SK-N-SH (cell line): Measurements from ENCODE around the gene PTGDR2. TPM values are rescaled to one million over a fixed set of nuclear protein-coding genes. Genes with fewer than 3 reads are reported as not detected.

Experiments
- CTCF ChIA-PET: fragments of 300-600, 350-600 bp; formaldehyde crosslinking; extraction: SDS; loops from one replicate; lab custom pipeline; 2021; lab: Yijun Ruan, JAX
- POLR2A ChIA-PET: fragments of 350-600 bp; sonication (Branson Sonifier 250); formaldehyde crosslinking; extraction: SDS; loops from one replicate; lab custom pipeline; 2020; ENCODE audit warnings: antibody characterized with exemption, inconsistent platforms; lab: Yijun Ruan, JAX
- DNase-seq: peaks from one replicate; pipeline ENCODE4 v3.0.0; 2012
- H2AFZ ChIP-seq: fragments of 200-600 bp; sonication (generic); 2 replicates; pipeline ENCODE4 v1.8.1; 2016; ENCODE audit warnings: antibody characterized with exemption, mild to moderate bottlenecking, low read depth
- H3F3A ChIP-seq: fragments of 200-600 bp; sonication (generic); replicated peaks from 2 replicates; pipeline ENCODE3; 2016; ENCODE audit warnings: antibody characterized with exemption, mild to moderate bottlenecking; ENCODE audit not compliant: insufficient read depth
- H3K27ac ChIP-seq, 2 experiments: fragments of 200-500 bp in 1 of 2; fragments of 200-600 bp in 1 of 2; sonication (Bioruptor generic) in 1 of 2; sonication (generic), shearing (Covaris generic) in 1 of 2; 2 replicates each; pipeline versions ENCODE4 v1.5.1 to v1.6.1; 2014 to 2016; ENCODE audit warnings: low read depth in 2 of 2, inconsistent platforms in 1 of 2, low read length in 1 of 2, mild to moderate bottlenecking in 1 of 2, mixed read lengths in 1 of 2
- H3K27me3 ChIP-seq: fragments of 200-600 bp; sonication (generic), shearing (Covaris generic); 2 replicates; pipeline ENCODE4 v1.6.1; 2016; ENCODE audit warnings: mixed run types; ENCODE audit not compliant: insufficient read depth
- H3K36me3 ChIP-seq, 2 experiments: fragments of 200-500 bp in 1 of 2; fragments of 200-600 bp in 1 of 2; sonication (Bioruptor generic) in 1 of 2; sonication (generic) in 1 of 2; replicated peaks in 1 of 2; 2 replicates each; pipeline versions ENCODE3 to v1.5.1; 2014 to 2016; ENCODE audit warnings: low read length in 1 of 2, mild to moderate bottlenecking in 1 of 2; ENCODE audit not compliant: insufficient read depth in 2 of 2, control insufficient read depth in 1 of 2
- H3K4me1 ChIP-seq, 2 experiments: fragments of 200-500 bp in 1 of 2; fragments of 200-600 bp in 1 of 2; sonication (Bioruptor generic) in 1 of 2; sonication (generic), shearing (Covaris generic) in 1 of 2; 2 replicates each; pipeline versions ENCODE4 v1.5.1 to v1.6.1; 2014 to 2016; ENCODE audit warnings: low read depth in 1 of 2, low read length in 1 of 2, mixed run types in 1 of 2; ENCODE audit not compliant: insufficient read depth in 2 of 2, control insufficient read depth in 1 of 2
- H3K4me2 ChIP-seq: fragments of 200-600 bp; sonication (generic), shearing (Covaris generic); 2 replicates; pipeline ENCODE4 v1.6.1; 2017; ENCODE audit warnings: mixed run types
- H3K4me3 ChIP-seq, 2 experiments: fragments of 200-500 bp in 1 of 2; fragments of 200-600 bp in 1 of 2; sonication (Bioruptor generic) in 1 of 2; sonication (generic), shearing (Covaris generic) in 1 of 2; 2 replicates each; pipeline versions ENCODE4 v1.5.1 to v1.8.1; 2014 to 2016; ENCODE audit warnings: low read depth in 2 of 2, inconsistent platforms in 1 of 2, low read length in 1 of 2, mild to moderate bottlenecking in 1 of 2, mixed read lengths in 1 of 2, moderate library complexity in 1 of 2
- H3K79me2 ChIP-seq: fragments of 200-600 bp; sonication (generic); 2 replicates; pipeline ENCODE4 v1.8.1; 2017; ENCODE audit warnings: mild to moderate bottlenecking; ENCODE audit not compliant: insufficient read depth
- H3K9ac ChIP-seq: fragments of 200-600 bp; sonication (generic); 2 replicates; pipeline ENCODE4 v1.6.1; 2017; ENCODE audit warnings: mixed run types
- H3K9me2 ChIP-seq: fragments of 200-600 bp; sonication (generic); 2 replicates; pipeline ENCODE4 v1.6.1; 2017; ENCODE audit warnings: mixed run types
- H3K9me3 ChIP-seq: fragments of 200-600 bp; sonication (generic); 2 replicates; pipeline ENCODE4 v1.6.1; 2017; ENCODE audit warnings: mixed run types, mild to moderate bottlenecking, moderate library complexity
- H4K20me1 ChIP-seq: fragments of 200-600 bp; sonication (generic); 2 replicates; pipeline ENCODE4 v1.6.1; 2017; ENCODE audit warnings: mild to moderate bottlenecking, mixed run types; ENCODE audit not compliant: insufficient read depth
- CTCF ChIP-seq: fragments of 200-600 bp; sonication (generic); IDR thresholded peaks from 2 replicates; pipeline ENCODE4 v1.6.1; 2017; ENCODE audit warnings: antibody characterized with exemption, mild to moderate bottlenecking, moderate library complexity
- EP300 ChIP-seq, 2 experiments: IDR thresholded peaks; 2 replicates each; pipeline versions ENCODE4 v1.4.0 to v1.6.1; 2012; ENCODE audit warnings: borderline replicate concordance in 1 of 2, low read depth in 1 of 2, low read length in 1 of 2
- FOSL2 ChIP-seq: IDR thresholded peaks from 2 replicates; pipeline ENCODE4 v1.4.0; 2012; ENCODE audit warnings: low read depth, mild to moderate bottlenecking, moderate library complexity, borderline replicate concordance
- IRF3 ChIP-seq: fragments of 150-350 bp; IDR thresholded peaks from 2 replicates; pipeline ENCODE4 v1.6.1; 2016; ENCODE audit warnings: mild to moderate bottlenecking, low read depth, low read length
- MXI1 ChIP-seq: IDR thresholded peaks from 2 replicates; pipeline ENCODE4 v1.6.1; 2012; ENCODE audit warnings: mild to moderate bottlenecking, low read depth, low read length, improper control_type of control experiment
- PBX3 ChIP-seq: IDR thresholded peaks from 2 replicates; pipeline ENCODE4; 2012
- POLR2AphosphoS5 ChIP-seq: IDR thresholded peaks from 2 replicates; pipeline ENCODE4 v1.6.1; 2012; ENCODE audit warnings: low read depth, low read length
- RAD21 ChIP-seq: IDR thresholded peaks from 2 replicates; pipeline ENCODE4 v1.6.1; 2012; ENCODE audit warnings: mild to moderate bottlenecking, low read length
- TAF1 ChIP-seq: IDR thresholded peaks from 2 replicates; pipeline ENCODE4 v1.6.1; 2012; ENCODE audit warnings: low read depth, mild to moderate bottlenecking, low read length, moderate library complexity, borderline replicate concordance
- TCF12 ChIP-seq: IDR thresholded peaks from 2 replicates; pipeline ENCODE4 v1.4.0; 2012
- ZBTB33 ChIP-seq: IDR thresholded peaks from 2 replicates; pipeline ENCODE4 v1.4.0; 2012; ENCODE audit warnings: low read depth, borderline replicate concordance
- WGBS: methylation state at CpG from one replicate; pipeline ENCODE4 v1.1.6; 2017; ENCODE audit warnings: low lambda C conversion rate; 5-methylcytosine and 5-hydroxymethylcytosine counted together
- polyA plus RNA-seq, 3 experiments: library from polyadenylated mRNA; depleted of rRNA; stranded (reverse); fragments of >200 nt; gene quantifications; 2 replicates each; pipeline ENCODE4 v1.2.3, GENCODE V29; 2012
- TF ChIP-seq, protein P1 (sequence below): fragments of 150-350 bp; IDR thresholded peaks from 2 replicates; pipeline ENCODE4 v1.6.1; 2017; ENCODE audit warnings: antibody characterized with exemption, low read length, low read depth, borderline replicate concordance

The PTGDR2 gene
- polyA plus RNA-seq, 1 of the 3 experiments (the other 2 are of a cell fraction), result 0.02 TPM

- Histone ChIP-seq H3K9me3 (no peaks in the 10 kb centered on the region; the same call in 1 of the 2 replicates), H3K9me2 (no peaks in the 10 kb centered on the region), H3K9ac (no peak overlapping the region), H3F3A (no peaks in the 10 kb centered on the region), H3K36me3 (no peaks in the 10 kb centered on the region), H3K27ac (no peak overlapping the region), H2AFZ (no peak overlapping the region), H3K79me2 (no peaks in the 10 kb centered on the region), H3K4me2 (no peak overlapping the region)
- peak; percentile 44 for DNase-seq
- CTCF ChIA-PET, result interaction anchor here (0.7 to 3.9 kb wide), 8 partner anchors 9 to 119 kb away, joined by 3 to 39 read pairs (median 4); partner anchors contain the start of gene ZP1
- TF ChIP-seq CTCF (no peak), POLR2AphosphoS5 (no peak), FOSL2 (no peak), EP300 (IDR thresholded peaks at IDR 0.05; ENCODE audit: borderline replicate concordance in 1 of 2, low read depth in 1 of 2, low read length in 1 of 2) (no peak)
- TF ChIP-seq, all 33 proteins: peak for 0
- 27% methylated on average over 8 of the region's 15 CpGs for WGBS
- POLR2A ChIA-PET, result no interaction called here
- H4K20me1 ChIP-seq, result no peaks in the 10 kb centered on the region
- no peak overlapping the region for H3K4me3 ChIP-seq
- peaks cover 7% of the 10 kb centered on the region; the same call in 1 of the 2 replicates for H3K27me3 ChIP-seq
- H3K4me1 ChIP-seq, result no peaks in the 10 kb centered on the region; a peak in 1 of 4 replicates
Measured at GRCh38 chr11:60821827-60822599, 33.7 kb downstream of the PTGDR2 start.

DNA sequence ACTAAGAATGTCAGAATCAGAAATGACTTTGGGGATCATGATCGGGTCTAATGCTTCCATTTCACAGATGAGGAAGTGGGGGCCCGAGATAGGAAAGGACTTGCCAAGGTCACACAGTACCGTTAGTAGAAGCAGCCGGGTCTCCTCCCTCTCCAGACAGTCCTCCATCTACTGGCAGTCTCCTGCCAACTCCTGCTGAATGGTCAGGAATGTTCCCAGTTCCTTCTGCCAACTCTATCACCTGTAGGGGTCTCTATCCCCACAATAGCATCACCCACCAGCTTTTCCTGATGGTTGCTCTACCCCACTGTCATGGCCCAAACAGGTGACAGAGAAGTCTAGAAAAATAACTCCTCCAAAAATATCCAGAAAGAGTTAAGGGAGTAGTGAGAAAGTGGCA lies 37.7 kb downstream of the PTGDR2 start:
- Histone ChIP-seq H3K4me3 (no peak overlapping the region), H4K20me1 (no peaks in the 10 kb centered on the region), H3K9me2 (no peaks in the 10 kb centered on the region), H3K4me2 (no peak overlapping the region), H3K79me2 (no peaks in the 10 kb centered on the region), H3K9me3 (no peaks in the 10 kb centered on the region; the same call in 1 of the 2 replicates), H3K27ac (no peak overlapping the region), H3K4me1 (no peaks in the 10 kb centered on the region; a peak in 1 of 4 replicates), H3K27me3 (no peaks in the 10 kb centered on the region; the same call in 1 of the 2 replicates), H2AFZ (no peak overlapping the region), H3K9ac (no peak overlapping the region), H3K36me3 (no peaks in the 10 kb centered on the region), H3F3A (no peaks in the 10 kb centered on the region)
- TF ChIP-seq RAD21, result no peak
- TF ChIP-seq, protein P1, sequence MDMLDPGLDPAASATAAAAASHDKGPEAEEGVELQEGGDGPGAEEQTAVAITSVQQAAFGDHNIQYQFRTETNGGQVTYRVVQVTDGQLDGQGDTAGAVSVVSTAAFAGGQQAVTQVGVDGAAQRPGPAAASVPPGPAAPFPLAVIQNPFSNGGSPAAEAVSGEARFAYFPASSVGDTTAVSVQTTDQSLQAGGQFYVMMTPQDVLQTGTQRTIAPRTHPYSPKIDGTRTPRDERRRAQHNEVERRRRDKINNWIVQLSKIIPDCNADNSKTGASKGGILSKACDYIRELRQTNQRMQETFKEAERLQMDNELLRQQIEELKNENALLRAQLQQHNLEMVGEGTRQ, result no peak
- TF ChIP-seq MXI1, result no peak
- TF ChIP-seq POLR2AphosphoS5, result no peak
- no peak for TF ChIP-seq TCF12
- no peak for TF ChIP-seq IRF3
- no peak for TF ChIP-seq PBX3
- TF ChIP-seq TAF1, result no peak
- no peak for TF ChIP-seq ZBTB33
- WGBS, result 6% methylated on average over 3 of the region's 4 CpGs
- POLR2A ChIA-PET, result no interaction called here
- CTCF ChIA-PET, result interaction anchor here (1.2 to 1.6 kb wide), 2 partner anchors 13 to 70 kb away, joined by 4 to 6 read pairs; no protein-coding TSS in a partner anchor
- DNase-seq, result no peak
